Endothelial cell of umbilical vein (primary cell): ENCODE data around the gene SGTB. TPM values are rescaled to one million over a fixed set of nuclear protein-coding genes. Genes with fewer than 3 reads are reported as not detected.

Experiments used
- BruUV-seq: library from RNA; stranded (reverse); fragments of 400-500 nt; replicated peaks from 2 replicates; lab custom pipeline; 2021; lab: Mats Ljungman, UMichigan
- CTCF ChIA-PET: fragments of 300-600, 350-600 bp; sonication (Branson Sonifier 250); formaldehyde crosslinking; loops from one replicate; lab custom pipeline; 2021; ENCODE audit warnings: antibody characterized with exemption, inconsistent platforms; lab: Charles Lee
- POLR2A ChIA-PET: fragments of 300-600, 350-600 bp; sonication (Branson Sonifier 250); formaldehyde crosslinking; loops from one replicate; lab custom pipeline; 2021; ENCODE audit warnings: antibody characterized with exemption, inconsistent platforms; lab: Charles Lee
- DNase-seq: peaks from one replicate; pipeline ENCODE4 v3.0.0-alpha.2; 2011; ENCODE audit warnings: low read depth, low spot score
- FAIRE-seq: peaks from 2 replicates; lab custom pipeline; 2011; peaks lifted over from hg19 to GRCh38; lab: Jason Lieb, UNC
- H2AFZ ChIP-seq: 2 replicates; pipeline ENCODE4 v1.6.0; 2012; ENCODE audit warnings: low read depth, low read length, control low read depth, inconsistent platforms
- H3K27ac ChIP-seq: 2 replicates; pipeline ENCODE4 v1.5.1; 2011; ENCODE audit warnings: low read depth, mild to moderate bottlenecking, control low read depth, low read length, moderate library complexity; ENCODE audit not compliant: insufficient read depth
- H3K27me3 ChIP-seq, 2 experiments: 2 replicates each; pipeline versions ENCODE4 v1.6.0 to v1.6.1; 2011; ENCODE audit warnings: low read length in 2 of 2, mixed read lengths in 1 of 2; ENCODE audit not compliant: control insufficient read depth in 2 of 2, insufficient read depth in 2 of 2
- H3K36me3 ChIP-seq, 2 experiments: 2 replicates in 1 of 2; 3 replicates in 1 of 2; pipeline ENCODE4 v1.5.1; 2011; ENCODE audit warnings: low read length in 2 of 2, mild to moderate bottlenecking in 1 of 2, moderate library complexity in 1 of 2; ENCODE audit not compliant: control insufficient read depth in 2 of 2, insufficient read depth in 2 of 2; ENCODE audit errors: extremely low read depth in 1 of 2
- H3K4me1 ChIP-seq: 3 replicates; pipeline ENCODE4 v1.5.1; 2011; ENCODE audit warnings: mild to moderate bottlenecking, low read length; ENCODE audit not compliant: control insufficient read depth, insufficient read depth; ENCODE audit errors: extremely low read depth
- H3K4me2 ChIP-seq: 2 replicates; pipeline ENCODE4 v1.6.1; 2011; ENCODE audit warnings: low read length, control low read depth, mixed read lengths; ENCODE audit not compliant: insufficient read depth
- H3K4me3 ChIP-seq, 3 experiments: fragments of 200-600 bp in 1 of 3; sonication (generic), shearing (Covaris generic) in 1 of 3; replicated peaks in 1 of 3; 2 replicates each; pipeline ENCODE4 v1.5.1; 2011 to 2016; ENCODE audit warnings: control low read depth in 3 of 3, low read length in 3 of 3, mild to moderate bottlenecking in 2 of 3, inconsistent platforms in 1 of 3, low read depth in 1 of 3, moderate library complexity in 1 of 3; ENCODE audit not compliant: insufficient read depth in 1 of 3
- H3K79me2 ChIP-seq: 2 replicates; pipeline ENCODE4 v1.6.0; 2012; ENCODE audit warnings: low read length, inconsistent platforms; ENCODE audit not compliant: control insufficient read depth, insufficient read depth
- H3K9ac ChIP-seq: replicated peaks from 2 replicates; pipeline ENCODE3; 2011; ENCODE audit warnings: low read length, control low read depth; ENCODE audit not compliant: insufficient read depth; ENCODE audit errors: extremely low read depth
- H3K9me1 ChIP-seq: replicated peaks from 3 replicates; pipeline ENCODE4 v1.6.0; 2011; ENCODE audit warnings: mild to moderate bottlenecking, low read length; ENCODE audit not compliant: control insufficient read depth, insufficient read depth; ENCODE audit errors: extremely low read depth
- H3K9me3 ChIP-seq: replicated peaks from 2 replicates; pipeline ENCODE4 v1.5.1; 2012; ENCODE audit warnings: low read length, inconsistent platforms; ENCODE audit not compliant: control insufficient read depth, insufficient read depth
- H4K20me1 ChIP-seq: replicated peaks from 2 replicates; pipeline ENCODE3; 2011; ENCODE audit warnings: mild to moderate bottlenecking, low read length; ENCODE audit not compliant: control insufficient read depth, insufficient read depth; ENCODE audit errors: extremely low read depth
- CTCF ChIP-seq, 2 donors: IDR thresholded peaks; 1 replicate in 1 of 2; 2 replicates in 1 of 2; pipeline ENCODE4 v1.5.1; 2011; ENCODE audit warnings: low read length in 2 of 2, mild to moderate bottlenecking in 2 of 2, moderate library complexity in 2 of 2, control low read depth in 1 of 2, inconsistent platforms in 1 of 2, low read depth in 1 of 2; ENCODE audit not compliant: insufficient read depth in 1 of 2; ENCODE audit errors: extremely low read depth in 1 of 2
- EZH2 ChIP-seq: IDR thresholded peaks from 2 replicates; pipeline ENCODE4 v1.6.1; 2012; ENCODE audit warnings: borderline replicate concordance, low read depth, mild to moderate bottlenecking, moderate library complexity, low read length, inconsistent platforms; ENCODE audit not compliant: severe bottlenecking
- FOS ChIP-seq: IDR thresholded peaks from 2 replicates; pipeline ENCODE4 v1.6.1; 2011; ENCODE audit warnings: mild to moderate bottlenecking, low read length, moderate library complexity, borderline replicate concordance; ENCODE audit not compliant: insufficient read depth
- GATA2 ChIP-seq: IDR thresholded peaks from 2 replicates; pipeline ENCODE4 v1.7.0; 2011; ENCODE audit warnings: low read depth, mild to moderate bottlenecking, moderate library complexity, mixed read lengths, low read length; ENCODE audit not compliant: insufficient read length, insufficient read depth
- JUN ChIP-seq: IDR thresholded peaks from 2 replicates; pipeline ENCODE4 v1.6.1; 2011; ENCODE audit warnings: borderline replicate concordance, low read depth; ENCODE audit not compliant: insufficient read length, insufficient read depth
- MAX ChIP-seq: IDR thresholded peaks from 2 replicates; pipeline ENCODE4 v1.6.1; 2011; ENCODE audit not compliant: insufficient read depth, insufficient read length
- POLR2AphosphoS5 ChIP-seq: IDR thresholded peaks from 2 replicates; pipeline ENCODE4 v1.6.1; 2012; ENCODE audit warnings: low read depth, mild to moderate bottlenecking, control low read depth, low read length, moderate library complexity; ENCODE audit not compliant: insufficient read depth
- dilution Hi-C: fragments of 300-500 bp; cut with MboI; formaldehyde crosslinking; loops from one replicate; pipeline ENCODE4 v1.15.0; 2019; ENCODE audit warnings: low sequenced_read_pairs; ENCODE audit not compliant: extremely low pct_ligation_motif_present
- intact Hi-C: fragments of 100-400 bp; cut with micrococcal nuclease; formaldehyde crosslinking; loops from one replicate; pipeline ENCODE4 v1.10.0; 2022
- polyA plus RNA-seq, 4 experiments: library from polyadenylated mRNA; depleted of rRNA in 3 of 4; stranded (reverse) in 3 of 4; unstranded in 1 of 4; fragments of >200 nt; gene quantifications; 2 replicates each; pipeline versions ENCODE4 v1.2.1 to v1.2.3, GENCODE V29; 2011 to 2012; ENCODE audit warnings: missing spikeins in 1 of 4
- total RNA-seq: library from RNA; stranded (reverse); gene quantifications from 2 replicates; pipeline ENCODE4 v1.2.3, GENCODE V29; 2021

Gene SGTB
- total and polyA plus RNA-seq, 2 donors (not counting 3 experiments of a cell fraction or from before 2014, with no cell fraction given): 3.1 to 14.1 TPM

GRCh38 chr5:65742565-65743231, 20.8 kb upstream of the SGTB start:
- Histone ChIP-seq H3K9me3 (no peaks in the 10 kb centered on the region), H3K9me1 (no peaks in the 10 kb centered on the region), H3K4me2 (peak overlapping the region; percentile 57), H3K36me3 (no peaks in the 10 kb centered on the region), H3K27me3 (no peaks in the 10 kb centered on the region), H3K4me1 (peaks cover 6% of the 10 kb centered on the region), H3K27ac (peak overlapping the region; percentile 24), H3K9ac (no peak overlapping the region), H2AFZ (no peak overlapping the region), H3K79me2 (peaks cover 53% of the 10 kb centered on the region), H3K4me3 (no peak overlapping the region), H4K20me1 (no peaks in the 10 kb centered on the region)
- intact Hi-C loops: loop anchor here (1.0 to 10.0 kb wide), 4 partner anchors 185 to 481 kb away; partner anchors contain the start of gene ERBIN
- FAIRE-seq: peak; percentile 63
- ChIA-PET POLR2A (no interaction called here), CTCF (interaction anchor here (0.8 to 1.4 kb wide), 8 partner anchors 15 to 76 kb away, joined by 3 to 6 read pairs (median 3); no protein-coding TSS in a partner anchor)
- dilution Hi-C loops: no loop called here
- TF ChIP-seq CTCF (IDR thresholded peaks at IDR 0.05; ENCODE audit: extremely low read depth in 1 of 2, insufficient read depth in 1 of 2, low read depth in 1 of 2, low read length in 2 of 2) (peak; percentile 40 to 50), MAX (no peak), POLR2AphosphoS5 (no peak), GATA2 (no peak), FOS (peak; percentile 26), JUN (peak; percentile 22), EZH2 (no peak)
- BruUV-seq: no TSS peak
- peak; percentile 74 for DNase-seq
